ENCODE measurements around the gene GPR176.

DNA sequence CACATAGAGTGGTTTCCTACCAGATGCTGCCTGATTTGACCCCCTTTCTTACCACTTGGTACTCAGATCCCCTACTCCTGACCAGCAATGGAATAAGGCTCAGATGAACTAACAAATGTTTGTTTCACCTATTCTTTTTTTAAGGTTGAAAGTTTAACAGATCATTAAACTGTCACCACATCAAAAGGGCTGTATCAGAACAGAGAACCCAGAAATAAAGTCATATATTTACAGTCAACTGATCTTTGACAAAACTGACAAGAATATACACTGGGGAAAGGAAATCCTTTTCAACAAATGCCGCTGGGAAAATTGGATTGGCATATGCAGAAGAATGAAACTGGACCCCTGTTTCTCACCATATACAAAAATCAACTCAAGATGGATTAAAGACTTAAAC, 56.0 kb downstream of the GPR176 start:
- TF ChIP-seq, protein P1, sequence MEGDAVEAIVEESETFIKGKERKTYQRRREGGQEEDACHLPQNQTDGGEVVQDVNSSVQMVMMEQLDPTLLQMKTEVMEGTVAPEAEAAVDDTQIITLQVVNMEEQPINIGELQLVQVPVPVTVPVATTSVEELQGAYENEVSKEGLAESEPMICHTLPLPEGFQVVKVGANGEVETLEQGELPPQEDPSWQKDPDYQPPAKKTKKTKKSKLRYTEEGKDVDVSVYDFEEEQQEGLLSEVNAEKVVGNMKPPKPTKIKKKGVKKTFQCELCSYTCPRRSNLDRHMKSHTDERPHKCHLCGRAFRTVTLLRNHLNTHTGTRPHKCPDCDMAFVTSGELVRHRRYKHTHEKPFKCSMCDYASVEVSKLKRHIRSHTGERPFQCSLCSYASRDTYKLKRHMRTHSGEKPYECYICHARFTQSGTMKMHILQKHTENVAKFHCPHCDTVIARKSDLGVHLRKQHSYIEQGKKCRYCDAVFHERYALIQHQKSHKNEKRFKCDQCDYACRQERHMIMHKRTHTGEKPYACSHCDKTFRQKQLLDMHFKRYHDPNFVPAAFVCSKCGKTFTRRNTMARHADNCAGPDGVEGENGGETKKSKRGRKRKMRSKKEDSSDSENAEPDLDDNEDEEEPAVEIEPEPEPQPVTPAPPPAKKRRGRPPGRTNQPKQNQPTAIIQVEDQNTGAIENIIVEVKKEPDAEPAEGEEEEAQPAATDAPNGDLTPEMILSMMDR (conservative IDR thresholded peaks at IDR 0.05; ENCODE audit: low read length), result no peak
- TF ChIP-seq EZH2phosphoT487 (IDR thresholded peaks at IDR 0.05; ENCODE audit: borderline replicate concordance, low read depth, low read length), result no peak

Data from OCI-LY7 (cell line).